Activated naive CD8-positive, alpha-beta T cell treated with anti-CD3 and anti-CD28 coated beads, Interleukin-2, amount 10 ng/mL, durations not matched to agents 7 days and 5 days (primary cell): Measurements from ENCODE around the gene SERPINH1. TPM values are rescaled to one million over a fixed set of nuclear protein-coding genes. Genes with fewer than 3 reads are reported as not detected.
A peak's percentile ranks its signal among the peaks of the same experiment; 100 is the strongest.
"Not testable (repeated sequence)": the region's sequence is repeated elsewhere in the genome, so short reads cannot be mapped to it uniquely, and the experiment has no call there.

Experiments used
- ATAC-seq: fragments of 150-1000 bp; cut with Tn5 transposase; one replicate; pipeline ENCODE4 v1.10.0; 2021; ENCODE audit warnings: low read depth, moderate library complexity
- POLR2A ChIA-PET: fragments of 350-600 bp; sonication (Branson Sonifier 250); formaldehyde crosslinking; loops from one replicate; lab custom pipeline; 2021; ENCODE audit warnings: antibody characterized with exemption; lab: Charles Lee
- DNase-seq: peaks from one replicate; pipeline ENCODE4 v3.0.0; 2021
- H3K27ac Mint-ChIP-seq: one replicate; pipeline ENCODE4 v1.8.0; 2022; ENCODE audit warnings: mild to moderate bottlenecking, mixed read lengths
- H3K27me3 Mint-ChIP-seq: one replicate; pipeline ENCODE4 v1.8.0; 2022; ENCODE audit warnings: mild to moderate bottlenecking, moderate library complexity, mixed read lengths
- H3K36me3 Mint-ChIP-seq: one replicate; pipeline ENCODE4 v1.8.0; 2021; ENCODE audit warnings: mild to moderate bottlenecking, mixed read lengths
- H3K4me1 Mint-ChIP-seq: one replicate; pipeline ENCODE4 v1.8.0; 2021; ENCODE audit warnings: mixed read lengths
- H3K4me3 Mint-ChIP-seq: one replicate; pipeline ENCODE4 v1.8.0; 2022; ENCODE audit warnings: mild to moderate bottlenecking, moderate library complexity, mixed read lengths
- H3K9me3 Mint-ChIP-seq: one replicate; pipeline ENCODE4 v1.8.0; 2021; ENCODE audit warnings: mixed read lengths
- total RNA-seq, 2 experiments: library from RNA; stranded (reverse); gene quantifications; one replicate each; pipeline ENCODE4 v1.2.3, GENCODE V29; 2021

Gene SERPINH1
- total RNA-seq, 2 experiments from 2014 or later: 15.7 to 17.8 TPM

GRCh38 chr11:75577207-75577606 lies 15.2 kb downstream of the SERPINH1 start:
- POLR2A ChIA-PET: no interaction called here
- Mint-ChIP-seq H3K27me3 (peaks cover 2% of the 10 kb centered on the region), H3K27ac (no peak overlapping the region), H3K4me1 (peaks cover 21% of the 10 kb centered on the region), H3K4me3 (no peak overlapping the region), H3K36me3 (peaks cover 3% of the 10 kb centered on the region), H3K9me3 (no peaks in the 10 kb centered on the region)
- ATAC-seq (no peak), DNase-seq (peak; percentile 60)

DNA sequence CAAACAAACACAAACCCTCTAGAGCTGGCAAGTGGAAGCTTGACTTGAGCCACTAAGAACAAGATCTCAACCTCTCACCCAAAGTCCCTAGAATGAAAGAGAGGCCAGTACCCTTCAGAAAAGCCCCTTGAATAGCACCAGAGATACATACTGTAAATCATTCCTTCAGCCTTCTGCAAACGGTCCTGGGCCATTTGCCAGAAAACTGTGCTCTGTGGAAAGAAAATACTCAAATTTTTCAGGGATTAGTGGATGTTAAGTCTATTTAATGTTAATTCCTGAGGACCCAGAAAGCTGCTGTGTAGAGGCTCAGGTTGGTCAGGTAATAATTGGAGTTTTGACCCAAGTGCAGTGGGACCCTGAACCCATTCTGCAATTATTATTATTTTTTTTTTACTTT lies 16.9 kb downstream of the SERPINH1 start:
- Mint-ChIP-seq H3K4me3 (no peak overlapping the region), H3K4me1 (peaks cover 30% of the 10 kb centered on the region), H3K9me3 (no peaks in the 10 kb centered on the region), H3K27me3 (peaks cover 2% of the 10 kb centered on the region), H3K36me3 (no peaks in the 10 kb centered on the region), H3K27ac (no peak overlapping the region)
- DNase-seq (no peak), ATAC-seq (no peak)
- POLR2A ChIA-PET: interaction anchor here (0.7 to 1.5 kb wide), 2 partner anchors 13 to 270 kb away, joined by 3 read pairs; no protein-coding TSS in a partner anchor

DNA sequence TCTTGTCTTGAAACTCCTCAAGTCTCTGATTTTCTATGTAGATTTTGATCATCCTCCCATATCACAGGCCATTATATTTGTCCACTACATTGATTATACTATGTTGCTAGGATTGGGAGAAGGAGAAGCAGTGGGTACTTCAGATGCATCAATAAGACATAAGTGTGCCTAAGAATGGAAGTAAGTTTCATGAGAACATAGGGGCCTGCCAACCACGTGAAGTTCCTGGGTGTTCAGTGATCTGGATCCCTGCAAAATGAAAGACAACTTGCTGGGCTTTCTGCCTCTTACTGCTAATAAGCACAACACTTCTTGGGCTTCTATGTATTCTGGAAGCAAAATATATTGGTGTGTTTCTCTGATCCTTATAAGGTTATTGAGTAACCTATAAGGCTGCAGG lies 17.8 kb downstream of the SERPINH1 start:
- peaks cover 31% of the 10 kb centered on the region for H3K4me1 Mint-ChIP-seq
- H3K27ac Mint-ChIP-seq: no peak overlapping the region
- no peak for ATAC-seq
- H3K9me3 Mint-ChIP-seq: no peaks in the 10 kb centered on the region
- no peaks in the 10 kb centered on the region for H3K36me3 Mint-ChIP-seq
- DNase-seq: no peak
- H3K4me3 Mint-ChIP-seq: no peak overlapping the region
- POLR2A ChIA-PET: interaction anchor here (0.7 kb wide), 1 partner anchor 271 kb away, joined by 3 read pairs; no protein-coding TSS in a partner anchor
- peaks cover 2% of the 10 kb centered on the region for H3K27me3 Mint-ChIP-seq

DNA sequence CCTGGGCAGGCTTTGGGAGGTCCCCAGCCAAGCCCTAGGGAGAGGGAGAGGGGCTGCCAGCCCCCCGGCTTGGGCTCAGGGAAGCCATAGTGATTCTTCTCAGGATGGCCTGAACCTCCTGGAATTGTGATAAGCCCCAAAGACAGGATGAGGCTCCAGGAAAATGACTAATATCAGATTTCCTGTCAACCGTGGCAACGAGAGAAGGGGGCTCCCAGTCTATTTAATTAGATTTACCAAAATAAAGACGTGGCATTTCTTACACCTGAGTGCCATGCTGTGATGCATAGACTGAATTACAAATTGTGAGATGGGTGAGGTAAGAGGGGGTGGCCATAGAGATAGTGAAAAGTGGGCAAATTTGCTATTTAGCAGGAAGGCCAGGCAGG lies 20.4 kb downstream of the SERPINH1 start:
- H3K36me3 Mint-ChIP-seq: no peaks in the 10 kb centered on the region
- peak overlapping the region; percentile 88 for H3K4me3 Mint-ChIP-seq
- H3K9me3 Mint-ChIP-seq: no peaks in the 10 kb centered on the region
- POLR2A ChIA-PET: interaction anchor here (0.9 kb wide), 1 partner anchor 22 kb away, joined by 3 read pairs; no protein-coding TSS in a partner anchor
- peak; percentile 4 for ATAC-seq
- H3K27ac Mint-ChIP-seq: peak overlapping the region; percentile 84
- no peak for DNase-seq
- H3K4me1 Mint-ChIP-seq: peaks cover 22% of the 10 kb centered on the region
- peaks cover 2% of the 10 kb centered on the region for H3K27me3 Mint-ChIP-seq

DNA sequence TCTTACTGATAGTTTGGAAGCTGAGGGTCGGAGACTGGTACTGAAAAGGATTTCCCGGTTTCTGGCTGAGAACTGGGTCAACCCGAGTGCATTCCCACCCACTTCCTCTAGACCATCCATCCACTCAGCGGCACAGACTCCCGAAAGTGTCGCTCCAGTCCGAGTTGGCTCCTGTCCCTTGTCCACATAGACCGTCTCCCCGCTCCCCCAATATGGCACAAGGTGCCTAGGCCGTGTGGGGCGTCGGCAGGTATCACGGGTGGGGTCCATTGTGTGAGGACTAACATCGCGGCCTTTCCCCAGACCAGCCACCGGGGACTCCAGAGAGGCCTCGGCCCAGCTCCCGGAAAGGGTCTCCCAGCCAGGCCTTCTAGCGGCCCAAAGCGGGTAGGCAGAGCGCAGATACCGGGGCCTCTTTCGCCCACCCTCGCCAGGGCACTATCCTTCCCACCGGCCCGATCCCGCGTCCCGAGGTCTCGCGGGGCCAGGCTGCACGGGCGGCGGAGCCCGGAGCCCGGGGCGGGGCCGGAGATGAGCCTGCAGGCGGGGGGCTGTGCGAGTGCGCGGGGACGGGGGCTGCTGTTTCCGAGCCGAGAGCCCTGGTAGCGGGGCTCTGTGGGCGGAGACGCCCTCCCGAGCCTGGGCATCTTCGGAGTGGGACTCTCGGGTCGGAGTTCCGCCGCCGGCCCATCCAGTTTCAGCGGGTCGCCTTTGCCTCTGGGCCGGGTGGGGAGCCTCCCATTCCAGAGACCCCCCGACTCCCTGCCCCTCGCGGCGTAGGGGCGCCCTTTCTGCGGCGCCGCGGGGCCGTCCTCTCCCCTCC lies 21.1 kb downstream of the SERPINH1 start:
- DNase-seq: peak; percentile 83
- no peaks in the 10 kb centered on the region for H3K9me3 Mint-ChIP-seq
- H3K27me3 Mint-ChIP-seq: peaks cover 2% of the 10 kb centered on the region
- H3K4me3 Mint-ChIP-seq: peak overlapping the region; percentile 88
- H3K4me1 Mint-ChIP-seq: peaks cover 22% of the 10 kb centered on the region
- ATAC-seq: peak; percentile 97
- peak overlapping the region; percentile 84 for H3K27ac Mint-ChIP-seq
- POLR2A ChIA-PET: interaction anchor here (0.6 to 0.9 kb wide), 2 partner anchors 22 to 638 kb away, joined by 3 to 4 read pairs; no protein-coding TSS in a partner anchor
- H3K36me3 Mint-ChIP-seq: no peaks in the 10 kb centered on the region

DNA sequence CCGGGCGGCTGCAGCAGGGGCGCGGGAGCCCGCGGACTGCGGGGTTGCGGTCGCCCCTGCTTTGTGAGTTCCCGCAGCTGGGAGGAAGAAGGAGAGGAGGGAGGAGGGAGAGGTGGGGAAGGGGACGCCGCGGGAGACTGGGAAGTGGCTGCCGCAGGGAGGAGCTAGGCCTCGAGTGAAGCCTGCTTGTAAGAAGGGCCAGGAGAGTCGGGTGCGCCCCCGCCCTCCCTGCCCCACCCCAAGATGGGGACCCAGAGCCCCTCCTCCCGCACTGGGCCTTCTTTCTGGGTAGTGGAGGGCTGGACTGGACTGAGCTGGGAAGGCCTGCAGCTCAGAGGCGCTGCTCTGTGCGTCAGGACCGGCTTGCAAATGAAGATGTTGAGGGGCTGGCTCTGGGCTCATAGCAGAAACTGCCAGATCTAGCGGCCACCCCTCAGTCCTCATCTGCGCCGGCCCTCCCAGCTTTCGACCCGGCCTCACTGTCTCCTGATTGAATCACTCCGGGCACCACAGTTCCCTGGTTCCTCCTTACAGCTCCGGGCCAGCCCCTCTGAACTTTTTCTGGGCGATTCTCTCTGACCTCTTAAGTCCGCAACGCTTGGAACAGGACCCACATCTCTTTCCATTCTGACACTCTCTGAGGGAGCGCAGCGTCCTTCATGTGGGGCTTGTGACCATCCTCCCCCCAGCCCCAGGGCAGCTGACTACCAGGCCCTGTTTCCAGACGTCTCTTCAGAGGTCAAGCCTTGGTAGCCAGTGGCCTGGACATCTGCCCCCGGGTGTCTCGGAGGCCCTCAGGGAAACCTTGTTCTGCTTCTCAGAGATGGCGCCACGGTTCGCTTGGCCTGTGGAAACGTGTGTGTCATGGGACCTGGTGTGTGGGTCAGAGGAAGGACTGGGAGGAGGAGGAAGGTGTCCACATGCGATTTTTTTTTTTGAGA lies 21.9 kb downstream of the SERPINH1 start:
- Mint-ChIP-seq H3K4me3 (peak overlapping the region; percentile 81), H3K36me3 (no peaks in the 10 kb centered on the region), H3K4me1 (peaks cover 20% of the 10 kb centered on the region), H3K27me3 (peaks cover 2% of the 10 kb centered on the region), H3K27ac (peak overlapping the region; percentile 83), H3K9me3 (no peaks in the 10 kb centered on the region)
- DNase-seq (no peak), ATAC-seq (no peak)
- POLR2A ChIA-PET: interaction anchor here (0.6 kb wide), 1 partner anchor 638 kb away, joined by 4 read pairs; no protein-coding TSS in a partner anchor

- H3K27me3 Mint-ChIP-seq, H3K9me3 Mint-ChIP-seq, DNase-seq, H3K36me3 Mint-ChIP-seq, POLR2A ChIA-PET, ATAC-seq: not testable (repeated sequence)
- peaks cover 15% of the 10 kb centered on the region for H3K4me1 Mint-ChIP-seq
- H3K27ac Mint-ChIP-seq: peak overlapping the region; percentile 68
- H3K4me3 Mint-ChIP-seq: peak overlapping the region; percentile 81
Measured at GRCh38 chr11:75584659-75585292, 22.7 kb downstream of the SERPINH1 start.

DNA sequence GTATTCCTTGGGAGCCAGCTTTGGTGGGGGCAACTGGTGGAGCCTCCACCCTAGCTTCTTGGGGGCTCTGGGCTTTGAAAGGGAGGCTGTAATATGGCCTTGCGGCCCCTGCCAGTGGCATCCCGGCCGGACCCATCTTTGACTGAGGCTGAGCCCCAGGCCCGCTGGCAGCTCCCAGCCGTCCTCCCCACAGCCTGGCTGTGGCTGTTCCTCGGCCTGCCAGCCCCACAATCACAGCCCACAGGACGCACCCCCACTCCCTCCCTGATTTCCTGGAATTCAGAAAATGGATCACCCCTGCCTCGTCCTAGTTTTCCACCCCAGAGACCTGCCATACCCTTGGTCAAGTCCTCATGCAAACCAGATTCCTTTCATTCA lies 23.2 kb downstream of the SERPINH1 start:
- H3K36me3 Mint-ChIP-seq: no peaks in the 10 kb centered on the region
- no peak overlapping the region for H3K4me3 Mint-ChIP-seq
- DNase-seq: no peak
- no peaks in the 10 kb centered on the region for H3K9me3 Mint-ChIP-seq
- peaks cover 12% of the 10 kb centered on the region for H3K4me1 Mint-ChIP-seq
- peaks cover 2% of the 10 kb centered on the region for H3K27me3 Mint-ChIP-seq
- ATAC-seq: no peak
- no peak overlapping the region for H3K27ac Mint-ChIP-seq
- POLR2A ChIA-PET: no interaction called here

- no peaks in the 10 kb centered on the region for H3K27me3 Mint-ChIP-seq
- no peaks in the 10 kb centered on the region for H3K36me3 Mint-ChIP-seq
- H3K4me1 Mint-ChIP-seq: peaks cover 12% of the 10 kb centered on the region
- H3K4me3 Mint-ChIP-seq: no peak overlapping the region
- POLR2A ChIA-PET: no interaction called here
- no peak for ATAC-seq
- H3K9me3 Mint-ChIP-seq: no peaks in the 10 kb centered on the region
- H3K27ac Mint-ChIP-seq: no peak overlapping the region
- DNase-seq: no peak
Measured at GRCh38 chr11:75586395-75586794, 24.3 kb downstream of the SERPINH1 start.

DNA sequence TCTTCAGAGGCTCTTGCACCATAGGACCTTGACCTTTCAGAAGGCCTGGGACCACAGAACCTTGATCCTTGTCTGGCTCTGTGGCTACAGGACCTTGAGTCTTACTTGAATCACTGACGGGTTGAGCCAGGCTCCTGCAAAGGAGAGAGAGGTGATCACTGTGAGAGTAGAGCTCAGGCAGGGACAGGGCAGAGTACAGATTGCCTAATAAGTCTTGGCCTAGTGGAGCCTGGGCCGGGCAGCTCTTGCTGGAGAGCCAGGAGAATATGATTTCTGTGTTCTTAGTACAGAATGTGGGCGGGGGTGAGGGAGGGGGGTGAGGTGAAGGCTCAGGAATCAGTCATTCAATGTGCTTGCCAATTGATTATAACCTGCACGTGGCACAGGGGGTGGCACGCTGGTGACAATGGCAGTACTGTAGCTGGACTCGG lies 26.0 kb downstream of the SERPINH1 start:
- DNase-seq (no peak), ATAC-seq (no peak)
- POLR2A ChIA-PET: no interaction called here
- Mint-ChIP-seq H3K4me3 (no peak overlapping the region), H3K27me3 (peaks cover 10% of the 10 kb centered on the region), H3K27ac (no peak overlapping the region), H3K4me1 (peaks cover 12% of the 10 kb centered on the region), H3K9me3 (no peaks in the 10 kb centered on the region), H3K36me3 (no peaks in the 10 kb centered on the region)

- no peak overlapping the region for H3K4me3 Mint-ChIP-seq
- no peaks in the 10 kb centered on the region for H3K9me3 Mint-ChIP-seq
- H3K4me1 Mint-ChIP-seq: peaks cover 11% of the 10 kb centered on the region
- DNase-seq (no peak), ATAC-seq (no peak)
- peaks cover 10% of the 10 kb centered on the region for H3K27me3 Mint-ChIP-seq
- no peaks in the 10 kb centered on the region for H3K36me3 Mint-ChIP-seq
- H3K27ac Mint-ChIP-seq: no peak overlapping the region
- POLR2A ChIA-PET: no interaction called here
Measured at GRCh38 chr11:75589051-75589450, 27.0 kb downstream of the SERPINH1 start.

DNA sequence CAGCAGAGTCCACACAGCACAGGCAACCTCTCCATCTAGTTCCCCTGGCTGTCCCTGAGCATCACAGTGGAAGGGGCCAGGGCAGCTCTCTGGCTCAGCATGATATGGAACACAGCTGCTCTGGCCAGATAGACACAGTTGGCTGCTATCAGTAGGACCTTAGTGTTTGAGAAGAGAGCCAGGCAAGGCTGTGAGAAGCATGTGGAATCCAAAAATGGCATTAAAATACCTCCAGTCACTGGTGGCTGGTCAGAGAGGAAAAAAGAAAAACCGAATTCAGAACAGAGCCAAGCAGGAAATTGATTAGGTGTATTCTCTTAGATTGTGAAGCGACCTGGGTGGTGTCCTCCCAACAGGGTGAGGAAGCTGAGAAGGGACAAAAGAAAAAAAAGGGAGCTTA lies 27.9 kb downstream of the SERPINH1 start:
- Mint-ChIP-seq H3K4me1 (peaks cover 10% of the 10 kb centered on the region), H3K9me3 (no peaks in the 10 kb centered on the region), H3K27ac (no peak overlapping the region), H3K27me3 (peaks cover 10% of the 10 kb centered on the region), H3K4me3 (no peak overlapping the region), H3K36me3 (no peaks in the 10 kb centered on the region)
- ATAC-seq: no peak
- no peak for DNase-seq
- POLR2A ChIA-PET: no interaction called here

GRCh38 chr11:75591371-75591770 lies 29.3 kb downstream of the SERPINH1 start:
- Mint-ChIP-seq H3K27me3 (peaks cover 12% of the 10 kb centered on the region), H3K27ac (no peak overlapping the region), H3K9me3 (no peaks in the 10 kb centered on the region), H3K4me1 (peaks cover 10% of the 10 kb centered on the region), H3K4me3 (no peak overlapping the region), H3K36me3 (no peaks in the 10 kb centered on the region)
- DNase-seq: no peak
- ATAC-seq: no peak
- POLR2A ChIA-PET: interaction anchor here (0.7 kb wide), 1 partner anchor 57 kb away, joined by 3 read pairs; no protein-coding TSS in a partner anchor
